GM23338 (cell line): ENCODE measurements around the gene TSHZ2. TPM values are rescaled to one million over a fixed set of nuclear protein-coding genes. Genes with fewer than 3 reads are reported as not detected.
"Not testable (repeated sequence)": the region's sequence is repeated elsewhere in the genome, so short reads cannot be mapped to it uniquely, and the experiment has no call there.

Experiments used
- ATAC-seq: fragments of 200-7000 bp; cut with Tn5 transposase; 3 replicates; pipeline ENCODE4 v1.9.1; 2020
- DNase-seq: peaks from one replicate; pipeline ENCODE4 v3.0.0-alpha.2; 2015; ENCODE audit warnings: low spot score
- H2AFZ ChIP-seq: fragments of 200-600 bp; sonication (generic); 2 replicates; pipeline ENCODE4 v1.8.0; 2016; ENCODE audit warnings: antibody characterized with exemption, mild to moderate bottlenecking, moderate library complexity
- H3F3A ChIP-seq: fragments of 200-600 bp; sonication (generic); replicated peaks from 2 replicates; pipeline ENCODE4 v1.8.0; 2017; ENCODE audit warnings: antibody characterized with exemption, mixed run types, low read depth
- H3K27ac ChIP-seq: fragments of 200-600 bp; sonication (generic); 2 replicates; pipeline ENCODE4 v1.6.1; 2016; ENCODE audit warnings: low read depth
- H3K27me3 ChIP-seq: fragments of 200-600 bp; sonication (generic); 2 replicates; pipeline ENCODE4 v1.8.0; 2016; ENCODE audit warnings: mild to moderate bottlenecking, mixed run types, moderate library complexity; ENCODE audit not compliant: insufficient read depth
- H3K36me3 ChIP-seq: fragments of 200-600 bp; sonication (generic); 2 replicates; pipeline ENCODE4 v1.8.0; 2016; ENCODE audit warnings: mild to moderate bottlenecking; ENCODE audit not compliant: insufficient read depth
- H3K4me1 ChIP-seq: fragments of 200-600 bp; sonication (generic); 2 replicates; pipeline ENCODE4 v1.8.0; 2016; ENCODE audit warnings: mild to moderate bottlenecking, moderate library complexity; ENCODE audit not compliant: insufficient read depth
- H3K4me2 ChIP-seq: fragments of 200-600 bp; sonication (generic); 2 replicates; pipeline ENCODE4 v1.7.1; 2017; ENCODE audit warnings: mixed run types
- H3K4me3 ChIP-seq: fragments of 200-600 bp; sonication (generic); 2 replicates; pipeline ENCODE4 v1.6.1; 2016; ENCODE audit warnings: mixed run types
- H3K79me2 ChIP-seq: fragments of 200-600 bp; sonication (generic); replicated peaks from 2 replicates; pipeline ENCODE4 v1.8.0; 2017; ENCODE audit warnings: mild to moderate bottlenecking; ENCODE audit not compliant: insufficient read depth
- H3K9me2 ChIP-seq: fragments of 200-600 bp; sonication (generic); 2 replicates; pipeline ENCODE4 v1.8.0; 2017; ENCODE audit not compliant: insufficient read depth
- H4K20me1 ChIP-seq: fragments of 200-600 bp; sonication (generic); replicated peaks from 2 replicates; pipeline ENCODE4 v1.8.0; 2017; ENCODE audit warnings: mild to moderate bottlenecking; ENCODE audit not compliant: insufficient read depth
- H3K27ac Mint-ChIP-seq: 2 replicates; pipeline ENCODE4 v1.8.0; 2020; ENCODE audit warnings: inconsistent platforms, mild to moderate bottlenecking, moderate library complexity, mixed read lengths
- H3K27me3 Mint-ChIP-seq: 3 replicates; pipeline ENCODE4 v1.8.0; 2022; ENCODE audit warnings: low read depth, mild to moderate bottlenecking, moderate library complexity, mixed read lengths, inconsistent platforms; ENCODE audit not compliant: insufficient read depth, poor library complexity
- H3K36me3 Mint-ChIP-seq: 3 replicates; pipeline ENCODE4 v1.8.0; 2021; ENCODE audit warnings: low read depth, mild to moderate bottlenecking, inconsistent platforms, moderate library complexity, mixed read lengths
- H3K4me1 Mint-ChIP-seq: 3 replicates; pipeline ENCODE4 v1.8.0; 2020; ENCODE audit warnings: mild to moderate bottlenecking, inconsistent platforms, mixed read lengths
- H3K4me3 Mint-ChIP-seq: 3 replicates; pipeline ENCODE4 v1.8.0; 2021; ENCODE audit warnings: moderate library complexity, mild to moderate bottlenecking, inconsistent platforms, mixed read lengths
- H3K9me3 Mint-ChIP-seq: 3 replicates; pipeline ENCODE4 v1.8.0; 2020; ENCODE audit warnings: moderate library complexity, mild to moderate bottlenecking, inconsistent platforms, mixed read lengths
- ETS1 ChIP-seq: IDR thresholded peaks from 2 replicates; pipeline ENCODE4 v1.6.1; 2016; ENCODE audit warnings: antibody characterized with exemption
- ZNF462 ChIP-seq: fragments of 250-450 bp; sonication (Bioruptor Pico); IDR thresholded peaks from 2 replicates; pipeline ENCODE4 v1.5.0; 2020; ENCODE audit warnings: mild to moderate bottlenecking, moderate library complexity
- polyA plus RNA-seq: library from polyadenylated mRNA; unstranded; fragments of >200 nt; fragmentation: Nextera tagmentation; extraction: Ambion mirVana; gene quantifications from 2 replicates; pipeline ENCODE4 v1.2.1, GENCODE V29; 2016
- total RNA-seq: library from RNA; depleted of rRNA; stranded (reverse); fragments of >200 nt; shearing (Covaris generic); gene quantifications from 2 replicates; pipeline ENCODE4 v1.2.3, GENCODE V29; 2014

Gene TSHZ2
- total and polyA plus RNA-seq, 2 experiments from 2014 or later = 0.49 to 1.3 TPM

GRCh38 chr20:53515749-53516148, 543.6 kb downstream of the TSHZ2 start (continued):
- TF ChIP-seq ZNF462 = no peak

GRCh38 chr20:53517146-53517545, 545.0 kb downstream of the TSHZ2 start:
- Histone ChIP-seq H4K20me1 (no peaks in the 10 kb centered on the region), H3K27ac (no peak overlapping the region), H3K4me1 (no peaks in the 10 kb centered on the region), H3K79me2 (no peaks in the 10 kb centered on the region), H3K9me2 (no peaks in the 10 kb centered on the region), H3K27me3 (no peaks in the 10 kb centered on the region), H3K4me3 (no peak overlapping the region), H3K4me2 (no peak overlapping the region), H3K36me3 (no peaks in the 10 kb centered on the region; the same call in 1 of the 2 replicates), H2AFZ (no peak overlapping the region), H3F3A (no peaks in the 10 kb centered on the region)
- TF ChIP-seq ETS1 = no peak
- Mint-ChIP-seq H3K4me1 (no peaks in the 10 kb centered on the region), H3K4me3 (no peak overlapping the region), H3K27me3 (peaks cover 5% of the 10 kb centered on the region), H3K9me3 (no peaks in the 10 kb centered on the region), H3K27ac (no peak overlapping the region), H3K36me3 (no peaks in the 10 kb centered on the region)
- ATAC-seq = no peak
- DNase-seq = no peak

GRCh38 chr20:53521421-53521820, 549.3 kb downstream of the TSHZ2 start:
- not testable (repeated sequence) for H3K4me3 ChIP-seq, ATAC-seq, H3K79me2 ChIP-seq, H3K27ac ChIP-seq, H3K4me1 Mint-ChIP-seq, H3K27me3 ChIP-seq, H3K9me2 ChIP-seq, H3K27me3 Mint-ChIP-seq, H3K4me3 Mint-ChIP-seq, H2AFZ ChIP-seq, H3K4me2 ChIP-seq, H4K20me1 ChIP-seq, H3F3A ChIP-seq, H3K36me3 Mint-ChIP-seq, H3K36me3 ChIP-seq, DNase-seq, H3K4me1 ChIP-seq, H3K27ac Mint-ChIP-seq, H3K9me3 Mint-ChIP-seq
